Islet of Langerhans (tissue), 1 donor: ENCODE measurements around the gene SLC36A1.

Experiments
- FAIRE-seq: peaks from one replicate; lab custom pipeline; 2011; peaks lifted over from hg19 to GRCh38; lab: Jason Lieb, UNC

Gene SLC36A1

GRCh38 chr5:151534350-151534749 lies 86.9 kb downstream of the SLC36A1 start:
- FAIRE-seq: no peak

- FAIRE-seq: no peak
Measured at GRCh38 chr5:151537044-151537443, 89.6 kb downstream of the SLC36A1 start.

- no peak for FAIRE-seq
Measured at GRCh38 chr5:151541571-151541970, 94.2 kb downstream of the SLC36A1 start.
